ENCODE data around the gene AK2.

Gene AK2

DNA sequence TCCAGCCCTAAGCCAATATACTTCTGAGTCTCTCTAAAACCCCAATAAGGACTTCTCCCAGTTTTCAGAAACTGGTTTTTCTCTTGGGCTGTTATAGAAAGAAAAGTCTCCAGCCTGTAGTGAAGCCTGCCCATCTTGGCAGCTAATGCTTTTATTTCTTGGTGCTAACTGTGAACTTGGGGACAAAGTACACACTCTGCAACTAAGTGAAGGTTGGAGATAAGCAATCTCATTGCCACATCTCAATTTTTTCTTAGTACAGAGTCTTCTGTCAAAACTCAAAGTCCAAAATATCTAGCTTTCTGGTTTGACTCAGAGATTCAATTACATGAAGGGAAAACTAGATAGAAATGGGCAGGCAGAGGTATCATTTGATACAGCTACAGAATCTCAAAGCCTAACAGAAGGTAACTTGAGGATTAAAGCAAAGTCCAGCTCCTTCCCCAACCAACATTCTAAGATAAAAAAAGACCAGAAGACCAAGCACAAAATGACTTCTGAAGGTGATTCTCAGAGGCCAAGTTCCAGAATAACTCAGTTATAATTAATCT lies 14.0 kb downstream of the AK2 start:
- DNase-seq (ENCODE audit: low spot score), result no peak

DNA sequence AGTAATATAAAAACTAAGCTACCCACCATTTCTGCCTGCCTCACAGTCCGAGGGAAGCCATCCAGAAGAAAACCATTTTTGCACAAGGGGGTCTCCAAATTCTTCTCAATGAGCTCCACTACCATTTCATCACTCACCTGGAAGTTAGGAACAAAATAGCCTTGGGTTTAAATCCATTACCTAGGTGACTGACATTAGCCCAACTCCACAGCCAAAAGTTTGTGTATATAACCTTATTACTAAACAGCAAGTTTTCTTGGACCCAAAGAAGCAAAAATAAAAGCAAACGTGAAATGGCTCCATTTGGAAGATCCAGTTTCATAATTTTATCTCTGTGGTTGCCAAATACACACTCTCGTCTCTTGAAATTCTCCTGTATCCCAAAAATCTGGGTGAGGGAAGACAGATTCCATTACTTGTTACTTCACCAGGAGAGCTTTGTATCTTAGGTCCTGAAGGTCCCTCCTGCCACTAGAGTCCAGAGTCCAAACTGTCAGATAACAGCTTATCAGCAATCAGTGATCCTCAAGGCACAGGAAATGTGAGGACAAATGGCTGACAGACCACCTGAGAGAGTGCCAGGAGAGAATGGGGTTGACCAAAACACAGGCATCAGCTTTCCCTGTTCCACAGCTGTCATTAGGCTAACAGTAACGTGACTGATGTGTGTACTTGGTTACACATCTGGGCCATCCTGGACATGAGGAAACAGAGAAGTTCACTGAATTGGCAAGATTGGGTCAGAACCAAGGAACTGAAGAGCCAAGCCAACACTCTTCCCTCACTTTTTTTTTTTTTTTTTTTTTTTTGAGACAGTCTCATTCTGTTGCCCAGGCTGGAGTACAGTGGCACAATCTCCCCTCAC lies 14.9 kb downstream of the AK2 start:
- DNase-seq (ENCODE audit: low spot score), result no peak

DNA sequence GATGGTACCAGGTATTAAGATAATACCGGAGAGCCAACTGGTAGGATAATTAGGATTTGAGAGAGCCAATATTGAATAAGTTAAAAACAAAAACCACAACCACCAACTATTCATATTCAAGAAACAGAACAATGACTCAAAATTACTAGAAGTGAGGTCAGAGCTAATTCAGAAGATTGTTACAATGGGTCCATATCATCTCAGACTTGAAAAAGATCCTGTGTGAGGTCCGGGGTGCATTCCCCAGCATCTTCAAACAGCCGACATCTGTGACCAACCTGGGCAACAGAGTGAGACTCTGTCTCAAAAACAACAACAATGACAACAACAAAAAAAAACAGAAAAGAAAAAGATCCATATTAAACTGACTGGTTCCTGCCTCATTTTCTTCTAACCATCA lies 18.6 kb downstream of the AK2 start:
- DNase-seq (ENCODE audit: low spot score), result no peak

DNA sequence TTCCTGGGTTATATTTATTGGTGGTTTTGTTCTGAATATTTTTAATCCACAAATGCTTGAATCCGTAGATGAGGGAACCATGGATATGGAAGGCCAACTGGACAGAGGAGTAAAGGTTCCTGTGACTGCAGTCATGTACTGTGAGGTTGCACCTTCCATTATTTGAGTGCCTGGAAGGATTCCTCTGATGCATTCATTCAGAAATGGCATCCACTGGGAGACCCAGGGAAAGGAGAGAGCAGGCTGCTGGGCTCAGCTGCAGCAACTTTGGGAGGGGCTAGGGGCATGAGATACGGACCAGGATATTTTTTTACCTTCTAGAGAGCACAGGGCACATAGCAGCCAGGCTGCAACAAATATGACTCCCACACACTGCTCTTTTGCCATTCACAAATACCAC lies 19.5 kb downstream of the AK2 start:
- DNase-seq (ENCODE audit: low spot score), result no peak

DNA sequence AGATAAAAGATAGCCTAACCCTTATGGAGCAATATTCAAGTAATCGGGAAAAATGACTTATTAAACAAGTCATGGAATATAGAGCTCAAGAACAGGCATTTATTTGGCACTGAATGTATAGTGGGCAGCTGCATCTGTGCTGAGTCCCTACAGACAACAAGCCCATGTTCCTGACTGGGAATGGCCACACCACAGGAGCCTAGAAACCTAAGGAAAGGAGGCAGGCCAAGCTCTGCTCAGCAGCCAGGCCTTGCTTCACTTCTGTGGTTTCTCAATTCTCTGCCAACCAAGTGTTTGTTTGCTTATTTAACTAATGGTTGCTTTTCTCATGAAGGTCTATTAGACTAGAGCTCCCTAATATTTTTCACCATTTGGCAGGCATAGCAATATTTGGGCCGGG lies 21.5 kb downstream of the AK2 start:
- no peak for DNase-seq (ENCODE audit: low spot score)

DNA sequence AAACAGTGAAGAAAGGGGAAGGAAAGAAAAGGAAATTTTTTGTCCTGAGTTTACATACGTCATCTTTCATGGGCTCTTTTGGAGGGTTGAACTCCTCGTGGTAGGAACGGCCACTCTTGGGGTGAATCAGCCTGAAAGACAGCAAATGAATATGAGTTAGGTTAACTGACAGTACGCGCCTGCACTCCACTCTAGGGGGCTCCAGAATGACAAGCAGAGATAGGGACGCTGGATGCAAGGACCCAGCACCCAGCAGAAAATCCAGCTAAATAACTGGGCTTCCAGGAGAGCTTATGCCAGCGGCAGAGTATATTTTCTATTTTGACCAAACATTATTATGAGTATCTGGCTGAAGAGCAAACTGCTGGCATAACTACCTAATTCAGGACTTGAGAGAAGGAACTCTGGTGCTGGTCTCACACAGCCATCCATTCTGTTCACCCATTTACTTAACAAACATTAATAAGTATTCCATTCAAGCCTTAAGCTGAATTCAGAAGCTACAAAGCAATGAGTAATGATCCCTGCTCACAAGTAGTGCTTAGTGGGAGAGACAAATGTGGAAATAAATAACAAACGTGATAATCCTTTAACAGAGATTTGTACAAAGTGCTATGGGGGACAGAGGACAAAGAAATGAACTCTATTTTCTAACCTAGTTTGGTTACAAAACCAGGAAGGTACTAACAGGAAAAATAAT lies 22.1 kb downstream of the AK2 start:
- no peak for DNase-seq (ENCODE audit: low spot score)

DNA sequence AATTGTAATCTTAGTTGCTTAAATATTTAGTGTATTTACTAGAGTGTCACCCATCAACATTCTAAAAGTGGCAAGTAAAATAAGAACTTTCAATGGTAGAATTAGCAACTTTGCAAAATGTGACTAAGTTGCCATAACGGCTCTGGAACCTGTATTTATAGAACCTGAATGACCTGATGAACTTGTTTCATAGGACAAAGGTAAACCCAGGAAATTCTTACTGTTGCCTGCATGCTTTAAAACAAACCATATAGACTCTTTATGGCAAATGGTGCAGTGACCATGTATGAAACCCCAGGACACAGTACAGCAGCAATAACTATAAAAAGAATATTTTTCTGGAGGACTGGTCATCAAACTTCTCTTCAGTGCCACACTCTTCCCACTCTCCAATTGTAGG lies 22.9 kb downstream of the AK2 start:
- no peak for DNase-seq (ENCODE audit: low spot score)

DNA sequence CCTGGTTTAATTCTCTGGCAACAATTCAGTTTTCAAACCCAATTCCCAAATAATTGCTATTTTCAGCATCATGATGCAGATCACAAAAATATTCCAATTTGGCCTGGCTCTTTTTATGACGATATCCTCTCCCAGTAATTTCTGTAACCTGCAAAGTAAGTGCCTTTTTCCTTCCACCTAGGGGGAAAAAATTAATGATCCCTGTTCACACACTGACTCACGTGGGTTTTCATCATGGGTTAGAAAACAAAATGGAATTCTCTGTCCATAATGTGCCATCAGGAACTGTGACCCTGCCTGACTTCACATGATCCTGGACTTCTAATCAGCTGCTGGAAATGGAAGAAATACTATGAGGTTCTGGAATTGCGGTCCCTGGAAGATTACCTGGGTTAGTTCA lies 24.5 kb downstream of the AK2 start:
- no peak for DNase-seq (ENCODE audit: low spot score)

DNA sequence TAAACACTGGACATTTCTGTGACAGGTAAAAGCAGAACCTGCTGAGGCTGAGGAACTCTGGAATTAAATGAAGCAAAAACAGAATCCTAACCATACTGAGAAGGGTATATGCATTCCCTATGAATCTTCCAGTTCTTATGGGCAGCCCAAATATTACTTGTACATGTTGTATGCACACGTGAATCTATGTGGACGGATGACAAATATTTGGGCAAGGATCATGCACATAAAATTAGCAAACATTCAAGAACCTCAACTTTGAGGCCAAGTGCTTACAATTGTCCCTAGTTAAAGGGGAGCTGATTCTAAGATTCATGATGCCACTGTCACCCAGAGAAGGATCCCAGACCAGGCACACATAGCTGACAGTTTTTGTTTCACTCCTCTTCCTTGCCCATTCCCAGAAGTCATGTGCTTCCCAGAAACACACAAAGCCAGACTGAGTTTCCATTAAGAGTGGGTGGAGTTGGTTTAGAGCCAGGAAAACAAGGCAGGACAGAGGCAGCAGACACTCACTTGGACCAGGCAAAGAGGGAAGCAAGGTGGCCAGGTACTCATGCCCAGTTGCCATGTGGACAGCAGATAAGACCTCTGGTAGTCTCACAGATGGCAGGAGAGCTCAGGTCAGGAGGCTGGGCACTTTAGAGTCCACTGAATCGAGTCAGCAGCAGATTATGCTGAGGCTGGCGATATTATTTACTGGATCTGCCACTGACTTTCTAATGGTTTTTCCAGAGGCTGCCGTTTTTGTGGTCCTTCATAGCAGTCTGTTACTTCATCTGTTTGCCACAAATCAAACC lies 25.6 kb downstream of the AK2 start:
- DNase-seq (ENCODE audit: low spot score), result no peak

DNA sequence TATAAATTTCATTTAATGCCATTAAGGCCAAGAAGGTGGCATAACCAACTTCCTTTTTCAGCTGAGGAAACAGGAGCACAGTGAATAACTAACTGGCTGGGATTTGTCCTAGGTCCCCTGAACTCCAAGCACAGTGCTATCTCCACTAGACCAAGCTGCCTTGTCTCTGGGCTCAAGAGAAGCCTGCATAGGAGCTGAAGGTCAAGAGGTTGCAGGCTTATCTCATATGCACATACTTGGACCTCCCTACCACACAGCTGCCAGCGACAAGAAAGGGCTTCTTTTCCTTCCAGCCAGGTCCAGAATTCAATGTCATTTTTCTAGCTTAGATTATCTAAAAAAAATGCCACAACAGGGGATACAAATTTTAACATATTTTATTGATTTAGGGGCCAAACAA lies 27.1 kb downstream of the AK2 start:
- no peak for DNase-seq (ENCODE audit: low spot score)

DNA sequence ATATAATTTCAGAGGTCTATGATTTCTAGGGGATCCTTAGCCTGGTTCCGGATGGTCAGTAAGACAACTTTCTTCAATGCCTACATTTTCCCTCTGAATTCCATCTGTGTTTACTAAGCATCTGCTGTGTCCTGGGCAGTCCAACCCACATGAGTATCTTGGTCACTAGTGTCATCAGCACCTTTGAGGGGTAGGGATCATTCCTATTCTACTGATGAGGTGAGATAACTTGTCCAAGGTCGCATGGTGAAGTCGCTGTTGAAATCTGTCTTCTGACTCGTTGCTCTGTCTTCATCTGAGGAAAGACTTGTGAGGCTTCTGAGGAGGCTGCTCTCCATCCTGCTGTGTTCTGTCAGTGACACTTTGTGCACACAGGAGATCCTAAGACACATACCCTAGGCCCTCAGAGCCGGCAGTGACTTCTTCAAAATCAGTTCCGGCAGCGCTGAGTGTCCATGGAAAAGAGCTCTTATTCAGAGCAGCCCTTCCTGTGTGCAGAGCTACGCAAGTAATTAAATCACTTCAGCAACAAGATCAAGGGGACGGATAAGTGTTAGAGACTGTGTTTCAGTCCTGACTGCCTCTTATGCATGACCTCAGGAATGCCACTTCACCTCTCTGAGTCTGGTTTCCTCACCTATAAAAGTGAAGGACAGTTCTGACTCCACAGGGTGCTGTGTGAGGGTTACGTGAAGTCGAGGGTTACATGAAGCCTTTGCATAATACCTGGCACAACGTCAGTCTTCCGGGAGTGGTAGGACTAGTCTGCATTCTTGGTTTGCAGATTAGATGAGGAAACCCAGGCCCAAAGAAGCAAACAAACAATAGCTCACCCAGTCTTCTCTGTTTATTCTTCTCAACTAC lies 28.4 kb downstream of the AK2 start:
- no peak for DNase-seq (ENCODE audit: low spot score)

DNA sequence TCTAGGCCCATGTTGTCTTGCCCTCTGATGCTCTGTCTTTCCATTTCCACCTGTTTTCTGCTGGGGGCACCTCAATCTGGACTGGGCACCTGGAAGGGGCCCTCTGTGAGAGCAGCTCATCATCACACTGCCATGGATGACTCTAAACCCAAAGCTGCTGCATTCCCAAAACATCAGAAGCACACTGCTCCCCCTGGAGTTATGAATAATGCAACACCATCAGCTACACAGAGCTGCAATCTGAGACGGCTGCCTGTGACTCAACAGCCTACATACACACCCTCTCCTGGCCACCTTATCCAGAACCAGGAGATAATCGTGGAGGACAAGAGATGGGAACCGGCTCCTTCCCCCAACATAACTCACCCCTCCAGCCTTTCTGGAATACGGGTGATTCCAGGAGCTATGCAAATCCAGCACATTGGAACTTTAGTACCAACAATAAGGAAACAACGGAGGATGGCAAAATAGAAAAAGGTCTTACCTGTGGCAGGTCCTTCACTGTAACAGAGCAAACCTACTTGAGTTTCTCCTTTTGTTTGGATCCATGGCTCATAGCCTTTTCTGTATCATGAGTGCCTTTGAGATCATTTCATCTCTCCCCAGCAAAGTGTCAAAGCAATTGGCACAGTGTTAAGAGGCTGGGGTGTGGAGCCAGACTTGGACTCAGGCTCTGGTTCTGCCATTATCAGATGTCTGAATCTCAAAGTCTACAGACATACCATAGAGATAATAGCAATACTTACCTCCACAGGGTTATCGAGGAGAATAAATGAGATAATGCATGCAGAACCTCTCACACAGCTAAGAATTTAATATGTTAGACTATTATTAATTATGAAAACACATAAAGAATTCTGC lies 29.3 kb downstream of the AK2 start:
- DNase-seq (ENCODE audit: low spot score), result peak; percentile 53

DNA sequence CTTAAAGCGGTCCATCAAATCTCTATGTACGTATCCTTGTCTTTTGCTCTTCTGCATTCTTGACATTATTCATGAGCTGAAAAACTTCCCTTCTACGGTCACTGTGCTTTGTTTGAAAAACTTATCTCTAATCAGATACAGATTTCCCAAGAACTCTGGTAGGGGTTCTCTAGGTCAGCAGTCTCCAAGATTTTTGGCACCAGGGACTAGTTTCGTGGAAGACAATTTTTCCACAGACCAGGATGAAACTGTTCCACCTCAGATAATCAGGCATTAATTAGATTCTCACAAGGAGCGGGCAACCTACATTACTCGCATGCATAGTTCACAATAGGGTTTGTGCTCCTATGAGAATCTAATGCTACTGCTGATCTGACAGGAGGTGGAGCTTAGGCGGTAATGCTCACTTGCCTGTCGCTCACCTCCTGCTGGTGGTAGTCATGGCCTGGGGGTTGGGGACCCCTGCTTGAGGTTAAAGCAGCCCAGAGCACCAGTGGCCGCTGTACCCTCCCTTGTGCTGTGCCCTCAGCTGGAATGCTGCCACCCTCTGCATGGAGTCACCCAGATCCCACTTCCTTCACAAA lies 30.8 kb downstream of the AK2 start:
- no peak for DNase-seq (ENCODE audit: low spot score)

DNA sequence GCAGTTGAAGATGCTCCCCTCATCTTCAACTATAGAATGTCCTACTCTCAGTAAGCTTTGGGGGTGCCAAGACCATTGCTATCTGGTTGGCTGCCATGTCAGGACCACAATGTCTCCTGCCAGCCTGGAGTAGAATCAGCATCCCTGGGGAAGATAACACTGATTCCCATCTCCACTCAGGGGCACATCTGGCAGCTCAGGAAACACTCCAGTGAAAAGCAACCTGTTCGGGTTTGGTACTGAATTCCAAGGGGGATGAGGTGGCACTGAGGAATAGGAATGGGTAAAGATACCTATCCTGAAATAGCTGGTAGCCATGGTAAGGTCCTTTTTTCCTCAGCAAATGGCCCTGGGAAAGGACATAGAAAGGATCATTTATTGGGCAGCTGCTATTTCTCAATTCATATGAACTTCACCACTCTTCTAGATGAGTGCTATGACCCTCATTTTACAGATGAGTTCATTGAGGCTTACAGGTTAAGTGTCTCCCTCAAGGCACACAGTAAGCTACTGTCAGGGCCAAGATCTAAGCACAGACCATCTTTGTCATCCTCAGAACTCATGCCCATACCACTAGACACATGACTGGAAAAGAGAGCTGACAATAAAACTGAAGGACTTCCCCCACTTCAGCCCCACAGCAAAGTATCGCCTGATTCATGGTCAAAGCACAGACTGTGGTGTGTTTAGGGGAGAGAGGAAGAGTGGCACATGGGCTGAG lies 31.4 kb downstream of the AK2 start:
- no peak for DNase-seq (ENCODE audit: low spot score)

DNA sequence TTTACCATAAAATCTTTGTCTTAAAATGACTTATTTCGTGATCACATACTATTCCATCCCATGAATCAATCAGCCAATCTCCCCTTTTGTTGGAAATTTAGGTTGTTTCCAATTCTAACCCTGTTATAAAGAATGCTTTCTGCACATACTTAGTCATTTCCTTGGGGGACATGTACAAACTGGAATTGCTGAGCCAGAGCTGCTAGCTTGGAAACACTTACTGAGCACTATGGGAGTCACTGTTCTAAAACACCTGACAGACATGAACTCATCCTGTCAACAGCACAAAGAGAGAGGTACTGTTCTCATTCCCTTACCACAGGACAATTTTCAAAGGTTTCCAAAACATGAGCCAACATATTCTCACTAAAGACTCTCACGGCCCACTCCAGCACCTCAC lies 32.1 kb downstream of the AK2 start:
- no peak for DNase-seq (ENCODE audit: low spot score)

DNA sequence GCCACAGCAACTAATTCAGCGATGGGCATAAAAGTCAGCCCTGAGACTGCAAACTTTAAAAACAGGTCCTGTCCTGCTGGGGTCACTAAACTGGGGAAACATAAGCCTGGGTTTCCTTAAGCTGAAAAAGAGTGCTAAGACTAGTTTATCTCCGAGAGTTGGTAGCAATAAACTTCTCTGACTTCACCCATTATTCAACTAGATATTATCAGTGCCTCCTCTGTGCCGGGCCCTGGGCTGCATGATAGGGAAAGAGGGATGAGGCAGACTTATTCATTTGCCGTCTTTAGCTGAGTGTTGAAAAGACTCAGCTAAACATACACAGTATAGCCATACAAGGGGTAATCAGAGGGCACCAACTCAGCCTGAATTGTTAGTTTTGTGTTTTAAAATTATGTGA lies 33.0 kb downstream of the AK2 start:
- DNase-seq (ENCODE audit: low spot score), result no peak

DNA sequence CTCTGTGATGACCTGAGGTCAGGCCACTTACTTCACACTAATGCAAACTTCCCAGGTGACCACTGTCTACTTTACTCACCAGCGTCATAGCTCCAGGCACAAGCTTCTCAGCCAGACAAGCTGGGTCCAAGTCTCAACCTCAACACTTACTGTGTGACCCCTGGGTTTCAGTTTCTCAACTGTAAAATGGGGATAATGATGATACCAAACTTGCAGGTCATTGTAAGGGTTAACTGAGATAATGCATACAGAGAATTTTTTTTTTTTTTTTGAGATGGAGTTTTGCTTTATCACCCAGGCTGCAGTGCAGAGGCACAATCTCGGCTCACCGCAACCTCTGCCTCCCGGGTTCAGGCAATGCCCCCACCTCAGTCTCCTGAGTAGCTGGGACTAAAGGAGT lies 34.7 kb downstream of the AK2 start:
- DNase-seq (ENCODE audit: low spot score), result no peak

DNA sequence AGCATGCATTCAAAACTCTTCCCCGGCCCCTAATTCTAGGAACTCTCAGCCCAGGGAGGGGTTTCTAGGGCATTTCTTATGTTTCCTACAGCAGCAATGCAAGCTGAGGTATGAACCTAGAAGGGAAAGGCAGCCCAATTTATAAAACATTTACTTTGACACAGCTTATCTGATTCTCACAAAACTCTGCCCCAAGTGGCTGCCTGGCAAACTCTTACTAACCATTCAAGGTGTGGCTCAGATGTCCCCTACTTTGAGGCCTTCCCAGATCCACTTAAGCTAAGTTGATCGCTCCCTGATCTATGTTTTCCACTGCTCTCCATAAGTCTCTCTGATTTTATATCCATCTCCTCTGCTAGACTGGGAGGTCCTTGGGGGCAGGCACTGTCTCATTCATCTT lies 35.4 kb downstream of the AK2 start:
- no peak for DNase-seq (ENCODE audit: low spot score)

DNA sequence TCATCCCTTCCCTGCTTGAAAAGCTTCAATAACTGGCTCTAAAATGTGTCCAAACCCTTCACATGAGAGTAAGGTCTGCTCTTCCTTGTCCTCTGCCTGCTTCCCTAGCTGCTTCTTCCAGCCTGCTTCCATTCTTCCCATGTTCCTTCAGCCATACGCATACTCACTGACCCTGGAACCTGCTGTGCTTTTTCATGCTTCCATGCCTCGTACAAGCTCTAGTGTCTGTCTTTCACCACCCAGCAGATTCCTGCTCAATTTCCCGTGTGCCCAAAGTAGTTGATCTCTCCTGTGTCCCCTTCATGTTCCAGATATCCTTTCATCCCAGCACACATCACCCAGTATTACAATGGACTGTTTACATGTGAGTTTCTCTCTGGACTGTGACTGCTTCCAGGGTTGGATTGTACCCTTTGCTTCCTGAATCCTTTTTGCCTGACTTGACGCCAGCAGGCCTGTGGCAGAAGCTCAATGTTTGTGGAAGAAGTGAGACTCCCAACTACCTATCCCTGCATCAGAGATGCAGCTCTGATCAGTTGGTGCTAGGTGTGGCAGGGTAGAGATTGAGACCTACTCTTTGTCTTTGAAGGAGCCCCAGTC lies 36.2 kb downstream of the AK2 start:
- no peak for DNase-seq (ENCODE audit: low spot score)
